IPS-20b (cell line): ENCODE data around the gene ADCY1.
"Not testable (repeated sequence)": the region's sequence is repeated elsewhere in the genome, so short reads cannot be mapped to it uniquely, and the experiment has no call there.

Experiments used
- H3K27ac ChIP-seq: one replicate; pipeline ENCODE4 v1.5.1; 2013; ENCODE audit warnings: low read length
- H3K27me3 ChIP-seq: 2 replicates; pipeline ENCODE4 v1.6.1; 2013; ENCODE audit warnings: mild to moderate bottlenecking, low read length, inconsistent platforms; ENCODE audit not compliant: insufficient read depth
- H3K36me3 ChIP-seq: 2 replicates; pipeline ENCODE4 v1.6.1; 2013; ENCODE audit warnings: low read depth, mild to moderate bottlenecking, inconsistent platforms, low read length, moderate library complexity; ENCODE audit not compliant: insufficient read depth
- H3K4me1 ChIP-seq: 2 replicates; pipeline ENCODE4 v1.6.1; 2013; ENCODE audit warnings: mild to moderate bottlenecking, control low read depth, inconsistent platforms, low read length, moderate library complexity; ENCODE audit not compliant: insufficient read depth
- H3K4me3 ChIP-seq: 2 replicates; pipeline ENCODE4 v1.5.1; 2013; ENCODE audit warnings: mild to moderate bottlenecking, low read length, inconsistent platforms
- H3K9ac ChIP-seq: 2 replicates; pipeline ENCODE4 v1.6.1; 2013; ENCODE audit warnings: low read depth, mild to moderate bottlenecking, inconsistent platforms, low read length, moderate library complexity
- H3K9me3 ChIP-seq: 2 replicates; pipeline ENCODE4 v1.6.1; 2013; ENCODE audit warnings: mild to moderate bottlenecking, low read depth, low read length, inconsistent platforms; ENCODE audit not compliant: insufficient read depth

ADCY1 gene

GRCh38 chr7:45717537-45718235, 143.5 kb downstream of the ADCY1 start:
- Histone ChIP-seq H3K27ac (no peak overlapping the region), H3K4me1 (no peaks in the 10 kb centered on the region), H3K9me3 (no peaks in the 10 kb centered on the region), H3K4me3 (no peak overlapping the region), H3K9ac (no peak overlapping the region), H3K36me3 (peaks cover 12% of the 10 kb centered on the region; the same call in 1 of the 2 replicates), H3K27me3 (no peaks in the 10 kb centered on the region)

GRCh38 chr7:45718464-45719330, 144.5 kb downstream of the ADCY1 start:
- Histone ChIP-seq H3K4me1 (no peaks in the 10 kb centered on the region), H3K4me3 (no peak overlapping the region), H3K27ac (no peak overlapping the region), H3K9ac (no peak overlapping the region), H3K36me3 (peaks cover 11% of the 10 kb centered on the region), H3K9me3 (no peaks in the 10 kb centered on the region), H3K27me3 (no peaks in the 10 kb centered on the region)

GRCh38 chr7:45720989-45721388, 146.8 kb downstream of the ADCY1 start:
- H3K4me1 ChIP-seq: no peaks in the 10 kb centered on the region

GRCh38 chr7:45721686-45722598, 147.8 kb downstream of the ADCY1 start:
- H3K27ac ChIP-seq: no peak overlapping the region
- no peak overlapping the region for H3K4me3 ChIP-seq
- H3K9ac ChIP-seq: no peak overlapping the region
- peaks cover 29% of the 10 kb centered on the region for H3K36me3 ChIP-seq
- H3K27me3 ChIP-seq: no peaks in the 10 kb centered on the region
- no peaks in the 10 kb centered on the region for H3K9me3 ChIP-seq
- H3K4me1 ChIP-seq: no peaks in the 10 kb centered on the region

More at GRCh38 chr7:45720989-45721388, 146.8 kb downstream of the ADCY1 start:
- Histone ChIP-seq H3K9ac (no peak overlapping the region), H3K27me3 (no peaks in the 10 kb centered on the region), H3K27ac (no peak overlapping the region), H3K36me3 (peaks cover 21% of the 10 kb centered on the region), H3K9me3 (no peaks in the 10 kb centered on the region), H3K4me3 (no peak overlapping the region)

GRCh38 chr7:45725231-45725630, 151.1 kb downstream of the ADCY1 start:
- not testable (repeated sequence) for H3K27ac ChIP-seq, H3K4me3 ChIP-seq, H3K9ac ChIP-seq, H3K27me3 ChIP-seq, H3K9me3 ChIP-seq, H3K4me1 ChIP-seq
- H3K36me3 ChIP-seq: peaks cover 43% of the 10 kb centered on the region

GRCh38 chr7:45726883-45727282, 152.7 kb downstream of the ADCY1 start:
- H3K27me3 ChIP-seq: no peaks in the 10 kb centered on the region
- H3K9me3 ChIP-seq: no peaks in the 10 kb centered on the region
- peaks cover 43% of the 10 kb centered on the region for H3K36me3 ChIP-seq
- H3K4me3 ChIP-seq: no peak overlapping the region
- no peak overlapping the region for H3K27ac ChIP-seq
- H3K9ac ChIP-seq: no peak overlapping the region
- H3K4me1 ChIP-seq: no peaks in the 10 kb centered on the region

GRCh38 chr7:45731692-45732443, 157.7 kb downstream of the ADCY1 start:
- not testable (repeated sequence) for H3K9ac ChIP-seq, H3K4me1 ChIP-seq, H3K27ac ChIP-seq, H3K9me3 ChIP-seq, H3K4me3 ChIP-seq, H3K27me3 ChIP-seq
- H3K36me3 ChIP-seq: peaks cover 15% of the 10 kb centered on the region

GRCh38 chr7:45738920-45739319, 164.8 kb downstream of the ADCY1 start:
- not testable (repeated sequence) for H3K9ac ChIP-seq, H3K27ac ChIP-seq, H3K4me3 ChIP-seq, H3K36me3 ChIP-seq, H3K9me3 ChIP-seq, H3K4me1 ChIP-seq, H3K27me3 ChIP-seq

- H3K27ac ChIP-seq, H3K27me3 ChIP-seq, H3K9me3 ChIP-seq, H3K4me1 ChIP-seq, H3K4me3 ChIP-seq, H3K9ac ChIP-seq: not testable (repeated sequence)
- peaks cover 16% of the 10 kb centered on the region; the same call in 1 of the 2 replicates for H3K36me3 ChIP-seq
Observed at GRCh38 chr7:45740573-45740972, 166.4 kb downstream of the ADCY1 start.

GRCh38 chr7:45748976-45749375, 174.8 kb downstream of the ADCY1 start:
- H3K27ac ChIP-seq, H3K9ac ChIP-seq, H3K27me3 ChIP-seq, H3K9me3 ChIP-seq, H3K4me3 ChIP-seq, H3K4me1 ChIP-seq: not testable (repeated sequence)
- H3K36me3 ChIP-seq: peaks cover 27% of the 10 kb centered on the region

- H3K4me1 ChIP-seq, H3K9ac ChIP-seq, H3K27me3 ChIP-seq, H3K27ac ChIP-seq, H3K4me3 ChIP-seq, H3K9me3 ChIP-seq: not testable (repeated sequence)
- peaks cover 12% of the 10 kb centered on the region for H3K36me3 ChIP-seq
Observed at GRCh38 chr7:45751352-45751751, 177.2 kb downstream of the ADCY1 start.
